NT2/D1 (cell line): ENCODE results near the gene ZNF746.

Experiments used
- SUZ12 ChIP-seq: IDR thresholded peaks from 2 replicates; pipeline ENCODE4 v1.6.1; 2011; ENCODE audit not compliant: insufficient read length, insufficient read depth; ENCODE audit errors: extremely low read depth
- YY1 ChIP-seq: IDR thresholded peaks from 2 replicates; pipeline ENCODE4 v1.6.1; 2011; ENCODE audit not compliant: insufficient read length, insufficient read depth
- ZNF274 ChIP-seq: IDR thresholded peaks from 2 replicates; pipeline ENCODE4 v1.6.1; 2011; ENCODE audit warnings: mild to moderate bottlenecking, low read depth, low read length

DNA sequence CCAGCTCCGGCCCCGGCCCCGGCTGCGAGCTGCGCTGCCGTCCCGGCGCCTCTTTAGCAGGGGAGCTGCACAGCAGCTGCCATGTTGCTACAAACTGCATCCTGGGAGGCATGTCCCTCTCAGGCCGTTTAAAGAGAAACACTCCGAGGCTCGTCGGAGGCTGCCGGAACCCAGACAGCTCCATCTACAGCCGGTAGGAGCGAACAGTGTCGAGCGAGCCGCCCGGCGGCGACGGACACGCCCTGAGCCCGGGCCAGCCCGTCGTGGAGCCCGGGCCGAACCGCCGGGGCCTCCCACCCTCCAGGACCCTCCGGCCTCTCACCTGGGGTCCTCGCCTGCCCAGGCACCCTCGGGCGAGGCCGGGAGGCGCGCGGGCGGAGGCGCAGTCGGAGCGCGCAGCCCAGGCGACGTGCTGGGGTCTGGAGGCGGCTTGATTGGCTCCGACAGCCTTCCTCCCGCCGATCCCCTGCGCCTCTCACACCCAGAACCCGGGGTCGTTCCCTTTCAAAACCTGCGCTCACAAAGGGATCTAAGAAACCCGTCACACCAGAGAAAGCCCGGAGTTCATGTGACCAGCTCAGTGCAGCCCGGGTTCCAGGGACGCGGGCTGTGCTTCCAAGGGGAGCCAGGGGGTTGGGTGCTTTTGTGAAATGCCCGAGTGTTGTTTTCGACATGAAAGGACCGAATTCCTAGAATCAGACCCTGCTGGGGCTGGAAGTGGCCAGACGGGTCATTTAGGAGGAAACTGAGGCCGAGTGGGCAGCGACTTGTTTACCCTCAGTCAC is 36.9 kb downstream of the ZNF746 start, which contains the start of gene ZNF777:
- TF ChIP-seq ZNF274 (no peak), SUZ12 (no peak), YY1 (peak; percentile 50)
